Upper lobe of left lung (tissue), 6 donors: ENCODE measurements around the gene PKD2L1. TPM values are rescaled to one million over a fixed set of nuclear protein-coding genes. Genes with fewer than 3 reads are reported as not detected.
A peak's percentile ranks its signal among the peaks of the same experiment; 100 is the strongest.

Experiments
- ATAC-seq, 2 donors: fragments of 200-7000 bp; cut with Tn5 transposase; one replicate each; pipeline ENCODE4 v1.9.1; 2022; ENCODE audit warnings: mild to moderate bottlenecking in 2 of 2, moderate library complexity in 2 of 2; ENCODE audit not compliant: low FRiP score in 2 of 2
- DNase-seq, 2 donors: peaks; one replicate each; pipeline ENCODE4 v3.0.0-alpha.2; 2019 to 2020
- H3K27ac ChIP-seq, 4 donors: fragments of 200-600 bp; sonication (generic); one replicate each; pipeline ENCODE4 v1.5.1; 2016 to 2019
- H3K27me3 ChIP-seq, 4 donors: fragments of 200-600 bp; sonication (generic); one replicate each; pipeline ENCODE4 v1.5.1; 2017 to 2019
- H3K36me3 ChIP-seq, 4 donors: fragments of 200-600 bp; sonication (generic); one replicate each; pipeline ENCODE4 v1.5.1; 2016 to 2019
- H3K4me1 ChIP-seq, 4 donors: fragments of 200-600 bp; sonication (generic); one replicate each; pipeline ENCODE4 v1.5.1; 2018 to 2019
- H3K4me3 ChIP-seq, 4 donors: fragments of 200-600 bp; sonication (generic); one replicate each; pipeline ENCODE4 v1.5.1; 2017 to 2019; ENCODE audit warnings: mild to moderate bottlenecking in 2 of 4, moderate library complexity in 1 of 4
- H3K9me3 ChIP-seq, 4 donors: fragments of 200-600 bp; sonication (generic); one replicate each; pipeline ENCODE4 v1.5.1; 2018 to 2019
- EP300 ChIP-seq, 4 donors: sonication (generic); formaldehyde crosslinking; IDR thresholded peaks; one replicate each; pipeline ENCODE4 v1.5.1; 2017; ENCODE audit warnings: antibody characterized with exemption in 4 of 4, control low read depth in 2 of 4
- POLR2A ChIP-seq, 4 donors: fragments of 450-650 bp; IDR thresholded peaks; one replicate each; pipeline ENCODE4 v1.5.1; 2016 to 2017; ENCODE audit warnings: antibody characterized with exemption in 4 of 4, mild to moderate bottlenecking in 2 of 4
- POLR2AphosphoS5 ChIP-seq, 2 donors: sonication (generic); formaldehyde crosslinking; IDR thresholded peaks; one replicate each; pipeline ENCODE4 v1.5.1; 2017; ENCODE audit warnings: antibody characterized with exemption in 2 of 2
- WGBS, 2 donors: methylation state at CpG; one replicate each; pipeline ENCODE4 v1.1.5; 2017 to 2018; 5-methylcytosine and 5-hydroxymethylcytosine counted together
- total RNA-seq, 6 donors: library from RNA; depleted of rRNA in 4 of 6; stranded (reverse); fragments of >200 nt in 4 of 6; gene quantifications; one replicate each; pipeline versions ENCODE4 v1.1.0 to v1.2.1, GENCODE V29; 2016 to 2021
- TF ChIP-seq, protein P1 (sequence below), 6 experiments: fragments of 450-650 bp in 4 of 6; fragments of 200-600 bp in 2 of 6; sonication (generic) in 2 of 6; IDR thresholded peaks; one replicate each; pipeline ENCODE4 v1.5.1; 2016 to 2019; ENCODE audit warnings: antibody characterized with exemption in 6 of 6
- donor health status: DM: no; HTN: no; CAD: no; lungs with moderate emphysema.
- donor health status: DM: no; HTN: yes; CAD: no; lungs with severe emphysema.

PKD2L1 gene
- total RNA-seq, 6 donors from 2014 or later: 0.61 to 8.4 (median 2.0) TPM

- DNase-seq (no peak), ATAC-seq (no peak)
- 68 to 83% methylated on average over 3 of the region's 3 CpGs for WGBS, 2 donors
- H3K4me3 ChIP-seq: peak overlapping the region in 3 of 4 donors; percentile 73 to 75 (median 74)
- peak overlapping the region in 1 of 4 donors; percentile 92 for H3K27ac ChIP-seq
- H3K9me3 ChIP-seq: no peaks in the 10 kb centered on the region
- TF ChIP-seq POLR2A (IDR thresholded peaks at IDR 0.05): no peak
- TF ChIP-seq POLR2AphosphoS5 (IDR thresholded peaks at IDR 0.05): no peak
- TF ChIP-seq, protein P1, sequence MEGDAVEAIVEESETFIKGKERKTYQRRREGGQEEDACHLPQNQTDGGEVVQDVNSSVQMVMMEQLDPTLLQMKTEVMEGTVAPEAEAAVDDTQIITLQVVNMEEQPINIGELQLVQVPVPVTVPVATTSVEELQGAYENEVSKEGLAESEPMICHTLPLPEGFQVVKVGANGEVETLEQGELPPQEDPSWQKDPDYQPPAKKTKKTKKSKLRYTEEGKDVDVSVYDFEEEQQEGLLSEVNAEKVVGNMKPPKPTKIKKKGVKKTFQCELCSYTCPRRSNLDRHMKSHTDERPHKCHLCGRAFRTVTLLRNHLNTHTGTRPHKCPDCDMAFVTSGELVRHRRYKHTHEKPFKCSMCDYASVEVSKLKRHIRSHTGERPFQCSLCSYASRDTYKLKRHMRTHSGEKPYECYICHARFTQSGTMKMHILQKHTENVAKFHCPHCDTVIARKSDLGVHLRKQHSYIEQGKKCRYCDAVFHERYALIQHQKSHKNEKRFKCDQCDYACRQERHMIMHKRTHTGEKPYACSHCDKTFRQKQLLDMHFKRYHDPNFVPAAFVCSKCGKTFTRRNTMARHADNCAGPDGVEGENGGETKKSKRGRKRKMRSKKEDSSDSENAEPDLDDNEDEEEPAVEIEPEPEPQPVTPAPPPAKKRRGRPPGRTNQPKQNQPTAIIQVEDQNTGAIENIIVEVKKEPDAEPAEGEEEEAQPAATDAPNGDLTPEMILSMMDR (IDR thresholded peaks at IDR 0.05): no peak
- no peak for TF ChIP-seq EP300 (IDR thresholded peaks at IDR 0.05)
- H3K4me1 ChIP-seq: peaks cover 14 to 56% (median 15%) of the 10 kb centered on the region in 4 donors
- H3K36me3 ChIP-seq: peaks cover 3 to 29% (median 11%) of the 10 kb centered on the region in 4 donors
- no peaks in the 10 kb centered on the region for H3K27me3 ChIP-seq
Measured at GRCh38 chr10:100349672-100350071, 19.6 kb upstream of the PKD2L1 start.

DNA sequence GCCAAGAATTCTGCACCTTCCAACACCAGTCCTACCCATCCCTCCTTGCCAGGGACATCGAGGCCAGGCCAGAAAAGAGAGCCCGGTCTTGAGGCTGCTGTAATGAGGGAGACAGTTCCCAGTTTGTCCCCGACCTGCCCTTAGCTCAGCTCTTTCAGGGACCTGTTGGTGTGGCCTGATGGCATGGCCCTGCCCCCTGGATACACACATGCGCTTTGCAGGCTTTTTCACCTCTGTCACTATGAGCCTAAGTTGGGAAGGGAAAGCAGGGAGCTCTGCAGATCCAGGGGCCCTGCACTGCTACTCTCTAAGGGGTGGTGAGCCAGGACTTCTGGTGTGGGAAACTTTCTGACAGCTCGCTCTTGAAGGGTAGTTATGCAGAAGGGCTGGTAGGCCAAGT is 19.1 kb upstream of the PKD2L1 start:
- ATAC-seq: no peak
- DNase-seq: no peak
- Histone ChIP-seq H3K27me3 (no peaks in the 10 kb centered on the region), H3K4me3 (peak overlapping the region in 3 of 4 donors; percentile 73 to 75 (median 74)), H3K4me1 (peaks cover 14 to 56% (median 15%) of the 10 kb centered on the region in 4 donors), H3K9me3 (no peaks in the 10 kb centered on the region), H3K36me3 (peaks cover under 1 to 23% (median 9%) of the 10 kb centered on the region in 4 donors), H3K27ac (peak overlapping the region in 2 of 4 donors; percentile 92 to 93)
- TF ChIP-seq EP300 (IDR thresholded peaks at IDR 0.05) (no peak), POLR2AphosphoS5 (IDR thresholded peaks at IDR 0.05) (no peak)
- WGBS, 2 donors: 73% methylated on average over 5 of the region's 5 CpGs

GRCh38 chr10:100348389-100348927 is 18.4 kb upstream of the PKD2L1 start:
- H3K27ac ChIP-seq: peak overlapping the region in 2 of 4 donors; percentile 92 to 93
- H3K9me3 ChIP-seq: no peaks in the 10 kb centered on the region
- H3K27me3 ChIP-seq: no peaks in the 10 kb centered on the region
- peak overlapping the region in 3 of 4 donors; percentile 73 to 75 (median 74) for H3K4me3 ChIP-seq
- WGBS, 2 donors: 44 to 81% methylated on average over 3 of the region's 3 CpGs
- H3K36me3 ChIP-seq: peaks cover 0 to 17% (median 8%) of the 10 kb centered on the region in 4 donors
- TF ChIP-seq POLR2AphosphoS5 (IDR thresholded peaks at IDR 0.05): no peak
- TF ChIP-seq, protein P1 (IDR thresholded peaks at IDR 0.05): no peak
- peaks cover 14 to 56% (median 15%) of the 10 kb centered on the region in 4 donors for H3K4me1 ChIP-seq
- no peak for DNase-seq
- no peak for ATAC-seq

DNA sequence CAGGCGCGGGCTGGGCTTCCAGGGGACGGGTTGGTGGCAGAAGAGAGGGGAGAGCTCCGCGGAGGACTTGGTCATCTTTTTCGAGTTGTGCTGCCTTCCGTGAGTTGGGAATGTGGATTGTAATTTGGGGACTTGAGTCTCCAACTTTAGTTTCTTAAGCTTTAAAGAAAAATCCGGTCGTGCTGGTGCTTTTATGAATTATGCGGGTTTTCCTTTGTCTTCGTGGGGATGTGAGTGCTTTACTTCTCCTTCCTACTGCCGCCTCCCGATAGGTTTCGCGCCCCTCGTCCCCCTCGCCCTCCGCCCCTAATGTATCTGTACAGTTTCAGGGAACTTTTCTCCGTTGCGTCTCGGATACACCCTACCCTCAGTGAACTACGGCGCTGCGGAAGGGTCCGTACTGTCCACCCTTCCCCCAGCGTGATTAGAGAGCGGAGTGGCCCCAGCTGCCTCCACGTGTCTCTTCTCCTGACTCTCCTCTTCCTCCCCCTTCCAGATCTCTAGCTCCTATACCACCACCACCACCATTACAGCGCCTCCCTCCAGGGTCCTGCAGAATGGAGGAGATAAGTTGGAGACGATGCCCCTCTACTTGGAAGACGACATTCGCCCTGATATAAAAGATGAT is 17.7 kb upstream of the PKD2L1 start:
- Histone ChIP-seq H3K9me3 (no peaks in the 10 kb centered on the region), H3K27me3 (no peaks in the 10 kb centered on the region), H3K4me1 (peaks cover 14 to 56% (median 15%) of the 10 kb centered on the region in 4 donors), H3K4me3 (peak overlapping the region; percentile 53 to 75 (median 74)), H3K36me3 (peaks cover 0 to 15% (median 6%) of the 10 kb centered on the region in 4 donors), H3K27ac (peak overlapping the region in 3 of 4 donors; percentile 27 to 93 (median 92))
- TF ChIP-seq POLR2A (IDR thresholded peaks at IDR 0.05): no peak
- TF ChIP-seq EP300 (IDR thresholded peaks at IDR 0.05): no peak
- TF ChIP-seq, protein P1 (IDR thresholded peaks at IDR 0.05): no peak
- TF ChIP-seq POLR2AphosphoS5 (IDR thresholded peaks at IDR 0.05): no peak
- no peak for DNase-seq
- WGBS, 2 donors: 11 to 12% methylated on average over 32 of the region's 32 CpGs
- ATAC-seq: peak in 1 of 2 donors; percentile 20

GRCh38 chr10:100346765-100347567 is 16.9 kb upstream of the PKD2L1 start, which contains the start of gene SCD:
Gene SCD, plus strand, starts transcription at chr10:100347233. Its CDS starts 272 bp downstream, at chr10:100347505.
- peak; percentile 92 to 97 for DNase-seq
- Histone ChIP-seq H3K27me3 (no peaks in the 10 kb centered on the region), H3K4me3 (peak within 1 kb of the TSS; percentile 53 to 75 (median 74)), H3K9me3 (no peaks in the 10 kb centered on the region), H3K27ac (peak within 1 kb of the TSS; percentile 23 to 93 (median 60)), H3K36me3 (peaks cover 0 to 8% (median 2%) of the 10 kb centered on the region in 4 donors), H3K4me1 (peaks cover 14 to 51% (median 15%) of the 10 kb centered on the region in 4 donors)
- peak; percentile 91 to 94 for ATAC-seq
- 0 to 3% methylated on average over 22 to 61 of the region's 73 CpGs for WGBS, 2 donors
- TF ChIP-seq POLR2A (IDR thresholded peaks at IDR 0.05) (peak in 3 of 4 donors; percentile 49 to 98 (median 95)), EP300 (IDR thresholded peaks at IDR 0.05) (peak in 1 of 4 donors; percentile 3), POLR2AphosphoS5 (IDR thresholded peaks at IDR 0.05) (peak in 1 of 2 donors; percentile 95)
- TF ChIP-seq, protein P1 (IDR thresholded peaks at IDR 0.05): peak in 1 of 6 experiments; percentile 6
